HepG2 (cell line): ENCODE measurements around the gene DFFA. TPM values are rescaled to one million over a fixed set of nuclear protein-coding genes. Genes with fewer than 3 reads are reported as not detected.

Experiments used
- CAMTA2 ChIP-seq: sonication (generic); formaldehyde crosslinking; IDR thresholded peaks from 2 replicates; pipeline ENCODE4 v1.4.0; 2020; ENCODE audit warnings: mild to moderate bottlenecking, missing genetic modification reagents, borderline replicate concordance
- CCDC6 ChIP-seq: sonication (generic); formaldehyde crosslinking; IDR thresholded peaks from 2 replicates; pipeline ENCODE4 v1.8.1; 2022; ENCODE audit warnings: mild to moderate bottlenecking, missing genetic modification reagents, moderate library complexity
- E2F5 ChIP-seq: sonication (generic); formaldehyde crosslinking; conservative IDR thresholded peaks from 2 replicates; pipeline ENCODE4 v1.4.0; 2020; ENCODE audit warnings: missing genetic modification reagents
- FOSL2 ChIP-seq: sonication (generic); formaldehyde crosslinking; IDR thresholded peaks from 2 replicates; pipeline ENCODE4 v1.4.0; 2020; ENCODE audit warnings: missing genetic modification reagents
- GLMP ChIP-seq: sonication (generic); formaldehyde crosslinking; IDR thresholded peaks from 2 replicates; pipeline ENCODE4 v1.9.0; 2021; ENCODE audit warnings: missing genetic modification reagents, mild to moderate bottlenecking, borderline replicate concordance
- HNRNPL ChIP-seq: fragments of 200-400 bp; formaldehyde crosslinking; IDR thresholded peaks from 2 replicates; pipeline ENCODE4 v1.6.1; 2017; ENCODE audit warnings: mild to moderate bottlenecking, low read depth, low read length
- KAT2B ChIP-seq: fragments of 150-350 bp; IDR thresholded peaks from 2 replicates; pipeline ENCODE4 v1.6.1; 2014; ENCODE audit warnings: low read depth, low read length, borderline replicate concordance
- MIER3 ChIP-seq: IDR thresholded peaks from 2 replicates; pipeline ENCODE4 v1.6.1; 2016; ENCODE audit warnings: missing compliant biosample characterization, borderline replicate concordance
- NFATC3 ChIP-seq: sonication (generic); formaldehyde crosslinking; IDR thresholded peaks from 2 replicates; pipeline ENCODE4 v1.5.1; 2020; ENCODE audit warnings: mild to moderate bottlenecking, missing genetic modification reagents
- PHF5A ChIP-seq: IDR thresholded peaks from one replicate; pipeline ENCODE4 v1.6.1; 2018; ENCODE audit warnings: low read depth, missing genetic modification reagents; ENCODE audit not compliant: unreplicated experiment
- RAD21 ChIP-seq: fragments of 450-650 bp; formaldehyde crosslinking; IDR thresholded peaks from 2 replicates; pipeline ENCODE4 v1.5.0; 2020; ENCODE audit warnings: mild to moderate bottlenecking
- SNAPC5 ChIP-seq: sonication (generic); formaldehyde crosslinking; IDR thresholded peaks from 2 replicates; pipeline ENCODE4 v1.8.1; 2023; ENCODE audit warnings: mild to moderate bottlenecking, missing genetic modification reagents, borderline replicate concordance
- SSRP1 ChIP-seq: IDR thresholded peaks from 2 replicates; pipeline ENCODE4 v1.6.1; 2016; ENCODE audit warnings: control low read depth
- TCF7L2 ChIP-seq: IDR thresholded peaks from 2 replicates; pipeline ENCODE4 v1.6.1; 2011; ENCODE audit warnings: mild to moderate bottlenecking, low read depth, low read length, moderate library complexity
- THYN1 ChIP-seq: sonication (generic); formaldehyde crosslinking; IDR thresholded peaks from 2 replicates; pipeline ENCODE4 v1.8.1; 2023; ENCODE audit warnings: low read depth, mild to moderate bottlenecking, moderate library complexity, missing genetic modification reagents, borderline replicate concordance
- ZBTB14 ChIP-seq: sonication (generic); formaldehyde crosslinking; IDR thresholded peaks from 2 replicates; pipeline ENCODE4 v1.4.0; 2020; ENCODE audit warnings: missing genetic modification reagents
- ZBTB7A ChIP-seq: sonication (generic); formaldehyde crosslinking; IDR thresholded peaks from 2 replicates; pipeline ENCODE4 v1.8.0; 2022; ENCODE audit warnings: mild to moderate bottlenecking, missing genetic modification reagents
- ZFAT ChIP-seq: sonication (generic); formaldehyde crosslinking; conservative IDR thresholded peaks from 2 replicates; pipeline ENCODE4 v1.8.1; 2023; ENCODE audit warnings: missing genetic modification reagents, inconsistent platforms
- ZFP90 ChIP-seq: sonication (generic); formaldehyde crosslinking; IDR thresholded peaks from 2 replicates; pipeline ENCODE4 v1.8.0; 2022; ENCODE audit warnings: missing genetic modification reagents, mild to moderate bottlenecking, inconsistent platforms, borderline replicate concordance
- ZNF3 ChIP-seq: IDR thresholded peaks from 2 replicates; pipeline ENCODE4 v1.7.0; 2017; ENCODE audit warnings: inconsistent platforms
- ZNF484 ChIP-seq: sonication (generic); formaldehyde crosslinking; IDR thresholded peaks from 2 replicates; pipeline ENCODE4 v1.5.1; 2020; ENCODE audit warnings: mild to moderate bottlenecking, low read depth, missing genetic modification reagents, borderline replicate concordance
- ZNF7 ChIP-seq: IDR thresholded peaks from 2 replicates; pipeline ENCODE4 v1.6.1; 2016; ENCODE audit warnings: missing biosample characterization, missing genetic modification reagents
- ZNF737 ChIP-seq: sonication (generic); formaldehyde crosslinking; IDR thresholded peaks from 2 replicates; pipeline ENCODE4 v1.5.0; 2020; ENCODE audit warnings: missing genetic modification reagents, mild to moderate bottlenecking, borderline replicate concordance
- ZXDC ChIP-seq: sonication (generic); formaldehyde crosslinking; IDR thresholded peaks from 2 replicates; pipeline ENCODE4 v1.5.0; 2020; ENCODE audit warnings: mild to moderate bottlenecking, missing genetic modification reagents
- polyA plus RNA-seq, 8 experiments: library from polyadenylated mRNA; depleted of rRNA in 3 of 8; stranded (reverse) in 7 of 8; unstranded in 1 of 8; fragments of >200 nt; fragmentation: Illumina TruSeq in 4 of 8; extraction: Trizol in 4 of 8; gene quantifications; 2 replicates each; pipeline versions ENCODE4 v1.2.1 to v1.2.3, GENCODE V29; 2011 to 2016; ENCODE audit warnings: low read depth in 4 of 8, missing spikeins in 1 of 8, mixed read lengths in 1 of 8; ENCODE audit not compliant: insufficient read depth in 1 of 8
- total RNA-seq, 5 experiments: library from RNA; depleted of rRNA; stranded (reverse); fragments of >200 nt; fragmentation: Illumina TruSeq; extraction: Trizol; gene quantifications; 2 replicates each; pipeline ENCODE4 v1.2.3, GENCODE V29; 2016; ENCODE audit warnings: low read depth in 1 of 5

DFFA gene
- total and polyA plus RNA-seq, 2 of the 13 experiments (the other 11 are each of a cell fraction or from before 2014, with no cell fraction given): 16.5 to 33.9 TPM

GRCh38 chr1:10430216-10431069, 41.9 kb downstream of the DFFA start, which contains the start of gene CENPS (continued):
- no peak for TF ChIP-seq MIER3 (CRISPR knock-in tag)
- peak; percentile 52; the same call in 1 of the 2 replicates for TF ChIP-seq CAMTA2 (CRISPR knock-in tag)
- TF ChIP-seq CCDC6: peak; percentile 100
- TF ChIP-seq E2F5 (CRISPR knock-in tag): peak; percentile 100
- no peak for TF ChIP-seq ZFAT (CRISPR knock-in tag)
- TF ChIP-seq ZXDC (CRISPR knock-in tag): peak; percentile 68; the same call in 1 of the 2 replicates
- peak; percentile 96 for TF ChIP-seq SNAPC5 (CRISPR knock-in tag)
- TF ChIP-seq THYN1 (CRISPR knock-in tag): no peak
- no peak for TF ChIP-seq ZNF7 (CRISPR knock-in tag)
- TF ChIP-seq ZNF3 (CRISPR knock-in tag): no peak
- peak; percentile 80; the same call in 1 of the 2 replicates for TF ChIP-seq NFATC3 (CRISPR knock-in tag)
- no peak for TF ChIP-seq FOSL2 (CRISPR knock-in tag)
- no peak for TF ChIP-seq TCF7L2
- no peak; the same call in 1 of the 2 replicates for TF ChIP-seq HNRNPL
- TF ChIP-seq RAD21 (CRISPR knock-in tag): peak; percentile 96
- TF ChIP-seq ZBTB7A (CRISPR knock-in tag): peak; percentile 57; the same call in 1 of the 2 replicates
- TF ChIP-seq ZNF484 (CRISPR knock-in tag): no peak; the same call in 1 of the 2 replicates
- TF ChIP-seq KAT2B: no peak
- no peak for TF ChIP-seq SSRP1 (CRISPR knock-in tag)
- 0 out of 2 replicates have a peak, but pooled peaks have one; percentile 37 for TF ChIP-seq ZBTB14
- no peak for TF ChIP-seq PHF5A (CRISPR knock-in tag)
- TF ChIP-seq ZNF737 (CRISPR knock-in tag): no peak
- TF ChIP-seq GLMP: no peak
- TF ChIP-seq ZFP90: peak; percentile 87; the same call in 1 of the 2 replicates
